HG03039 (cell line): Measurements from ENCODE around the gene TMEM255A.

Experiments
- ATAC-seq: cut with Tn5 transposase; IDR thresholded peaks from one replicate; pipeline ENCODE4 v1.9.1; 2021; ENCODE audit warnings: mild to moderate bottlenecking, moderate library complexity; ENCODE audit not compliant: unreplicated experiment

TMEM255A gene

DNA sequence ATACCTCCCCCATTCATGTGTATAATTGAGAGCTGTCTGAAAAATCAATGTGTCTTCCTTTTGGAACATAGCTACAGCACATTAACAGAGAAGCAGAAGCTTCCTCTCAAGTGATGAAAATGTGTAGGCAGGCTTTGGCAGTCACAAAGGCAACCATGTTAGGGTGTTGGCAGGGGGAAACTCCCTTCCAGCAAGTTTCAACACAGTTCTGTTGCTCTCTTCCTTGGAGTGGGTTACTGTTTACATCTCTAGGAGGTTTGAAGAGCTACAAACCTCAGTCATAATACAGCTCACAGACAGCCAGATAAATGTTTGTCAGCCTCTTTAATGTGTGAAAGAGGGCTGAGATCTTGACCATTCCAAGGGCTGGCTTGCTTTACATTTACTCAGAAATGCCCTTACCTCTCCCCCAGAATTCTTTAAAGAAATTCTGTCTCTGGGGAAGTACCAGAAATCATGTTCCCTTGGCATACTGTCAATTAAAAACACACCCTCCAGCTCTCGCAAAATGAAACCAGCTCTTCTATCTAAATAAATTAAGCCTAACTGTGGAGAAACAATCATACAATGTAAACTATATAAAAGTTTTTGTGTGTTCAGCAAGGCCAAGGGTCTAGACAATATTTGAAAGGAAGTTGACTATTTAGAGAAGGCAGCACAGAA lies 41.8 kb downstream of the TMEM255A start:
- ATAC-seq, result no peak

DNA sequence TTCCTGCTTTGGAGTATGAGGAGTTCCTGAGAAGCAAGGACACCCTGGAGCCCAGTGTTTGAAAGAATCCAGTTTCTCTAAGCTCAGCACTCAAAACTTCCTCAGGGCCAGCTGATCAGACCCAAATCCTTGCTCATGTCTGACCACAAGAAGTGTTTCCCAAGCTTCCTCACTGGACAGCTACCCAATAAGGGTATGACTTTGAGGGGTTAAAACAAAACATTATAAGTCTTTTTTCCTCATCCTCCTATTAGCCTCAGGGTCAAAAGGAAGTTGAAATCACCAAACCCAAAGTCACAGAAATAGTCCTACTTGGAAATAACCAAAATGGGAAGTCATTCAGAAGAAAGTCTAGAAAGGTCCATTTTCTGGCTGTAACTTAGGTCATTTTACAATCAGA lies 46.9 kb downstream of the TMEM255A start:
- no peak for ATAC-seq

DNA sequence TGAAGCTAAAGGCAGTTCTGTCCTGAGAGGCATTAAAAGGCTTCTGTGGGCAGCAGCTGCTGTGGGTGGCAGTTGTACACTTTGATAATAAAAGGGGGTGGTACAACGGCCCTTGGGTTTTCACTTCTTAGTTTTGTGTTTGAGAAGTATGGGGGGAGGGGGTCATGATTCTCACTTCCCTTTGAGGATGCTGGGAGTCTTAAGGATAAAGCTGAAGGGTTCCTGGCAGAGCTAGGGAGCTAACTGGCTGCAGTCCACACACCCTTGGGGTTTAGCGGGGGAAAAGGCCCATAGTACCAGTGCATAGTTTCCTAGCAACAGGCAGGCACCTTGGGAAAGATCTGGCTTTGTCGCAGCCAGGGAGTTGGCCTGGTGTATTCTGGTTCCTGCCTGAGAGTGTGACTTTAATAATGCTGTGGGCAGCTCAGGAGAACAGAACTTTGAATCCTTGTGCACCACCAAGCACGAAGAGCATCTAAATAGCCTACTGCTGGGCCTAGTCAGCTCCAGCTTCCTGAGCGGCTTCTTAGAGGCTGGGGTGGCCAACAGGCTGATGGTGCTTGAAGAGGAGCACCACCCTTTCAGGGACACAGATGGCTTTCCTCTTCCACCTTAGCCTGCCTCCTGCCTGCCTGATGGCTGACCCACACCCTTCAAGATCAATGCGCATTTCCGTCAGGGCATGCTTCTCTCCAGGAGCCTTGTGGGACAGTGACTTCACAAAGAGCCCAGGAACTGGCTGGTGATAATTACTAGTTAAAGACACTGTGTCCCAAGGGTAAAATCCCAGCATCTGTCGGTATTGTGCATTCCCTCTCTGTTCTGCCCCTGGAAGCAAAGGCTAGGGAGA lies 48.2 kb downstream of the TMEM255A start:
- no peak for ATAC-seq

DNA sequence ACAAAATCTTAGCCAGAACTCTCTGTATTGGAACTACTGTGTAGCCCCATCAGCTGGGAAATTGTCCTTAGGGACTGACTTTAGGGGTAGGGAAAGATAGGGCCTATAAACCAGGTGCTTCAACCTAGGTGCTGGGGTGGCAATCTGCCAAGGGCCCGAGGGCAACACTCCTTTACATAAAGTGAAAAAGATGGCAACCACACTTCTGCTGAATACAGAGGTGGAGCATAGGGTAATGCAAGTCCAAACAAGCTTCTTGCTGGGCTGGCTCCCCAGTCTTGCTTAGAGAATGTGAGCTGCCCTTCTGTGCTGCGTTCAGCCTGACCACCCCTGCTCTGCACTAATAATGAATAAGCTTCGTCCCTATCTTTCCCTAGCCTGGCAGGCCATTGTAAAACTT lies 50.9 kb downstream of the TMEM255A start:
- no peak for ATAC-seq

DNA sequence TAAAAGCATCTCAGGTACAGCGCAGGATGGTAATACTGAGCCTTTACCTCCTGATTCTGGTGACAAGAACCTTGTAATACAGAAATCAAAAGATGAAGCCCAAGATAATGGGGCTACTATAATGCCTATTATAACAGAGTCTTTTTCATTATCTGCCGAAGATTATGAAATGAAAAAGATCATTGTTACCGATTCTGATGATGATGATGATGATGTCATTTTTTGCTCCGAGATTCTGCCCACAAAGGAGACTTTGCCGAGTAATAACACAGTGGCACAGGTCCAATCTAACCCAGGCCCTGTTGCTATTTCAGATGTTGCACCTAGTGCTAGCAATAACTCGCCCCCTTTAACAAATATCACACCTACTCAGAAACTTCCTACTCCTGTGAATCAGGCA lies 57.5 kb downstream of the TMEM255A start:
- no peak for ATAC-seq

DNA sequence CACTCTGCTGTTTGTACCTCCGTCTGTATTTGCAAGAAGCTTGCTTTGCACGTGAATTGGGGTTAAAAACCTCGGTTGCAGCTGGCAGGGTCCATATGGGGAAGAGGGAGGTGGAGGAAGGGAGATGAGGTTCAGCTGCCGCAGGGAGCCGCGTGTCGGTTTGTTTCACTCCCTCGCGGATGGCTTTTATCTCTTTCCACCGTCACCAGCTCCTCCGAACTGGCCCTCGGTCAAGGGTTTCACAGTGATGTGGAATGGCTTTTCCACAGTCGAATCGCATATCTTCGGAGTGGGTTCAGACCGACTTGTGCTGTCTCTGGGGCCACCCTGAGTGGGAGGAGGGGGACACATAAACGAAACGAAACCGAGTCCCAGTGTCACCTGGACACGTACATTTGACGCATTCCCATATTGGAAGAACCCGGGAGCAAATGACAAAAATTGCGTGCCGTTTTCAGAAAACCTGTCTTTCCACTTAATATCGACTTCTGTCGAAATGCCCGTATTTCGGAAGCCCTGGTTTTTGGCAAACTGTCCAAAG lies 59.7 kb downstream of the TMEM255A start:
- no peak for ATAC-seq

DNA sequence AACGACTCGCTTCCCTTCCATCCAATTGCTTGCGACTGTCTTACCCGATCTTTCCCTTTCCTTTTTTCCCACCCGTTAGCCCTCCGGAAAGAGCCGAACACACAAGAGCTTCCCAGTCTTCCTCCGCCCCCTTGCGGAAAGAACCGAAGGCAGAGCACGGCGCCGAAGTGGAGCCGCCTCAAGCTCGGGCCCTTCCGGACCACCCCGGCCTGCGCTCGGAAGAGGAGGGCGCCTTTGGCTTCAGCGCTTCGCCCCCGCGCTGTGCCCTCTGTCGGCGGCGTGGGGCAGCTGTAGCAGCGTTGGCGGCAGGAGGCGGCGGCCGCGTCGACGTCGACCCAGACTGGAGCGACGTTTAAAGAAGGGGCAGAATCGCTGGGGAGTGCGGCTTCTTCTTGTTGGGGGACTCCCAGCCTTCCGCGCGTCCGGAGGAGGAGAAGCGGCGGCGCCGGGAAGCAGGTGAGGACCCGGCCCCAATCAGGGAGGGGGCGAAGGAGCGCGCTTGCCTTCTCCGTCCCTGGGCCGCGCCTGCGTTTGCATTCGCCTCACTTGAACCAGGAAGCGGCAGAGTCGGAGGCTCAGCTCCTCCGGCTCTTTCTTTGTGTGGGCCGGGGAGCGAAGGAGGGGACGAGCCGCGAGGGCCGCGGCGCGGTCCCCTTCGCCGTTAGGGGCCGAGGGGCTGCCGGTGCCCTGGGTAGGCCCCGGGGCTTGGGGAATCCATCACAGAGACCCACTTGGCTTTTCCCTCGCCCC lies 60.6 kb downstream of the TMEM255A start, which contains the start of gene ZBTB33:
Gene ZBTB33, plus strand, starts transcription at position 291 of the 750 bp plus-strand sequence. CDS start 2,604 bp downstream, outside the sequence.
- ATAC-seq, result peak; percentile 97

DNA sequence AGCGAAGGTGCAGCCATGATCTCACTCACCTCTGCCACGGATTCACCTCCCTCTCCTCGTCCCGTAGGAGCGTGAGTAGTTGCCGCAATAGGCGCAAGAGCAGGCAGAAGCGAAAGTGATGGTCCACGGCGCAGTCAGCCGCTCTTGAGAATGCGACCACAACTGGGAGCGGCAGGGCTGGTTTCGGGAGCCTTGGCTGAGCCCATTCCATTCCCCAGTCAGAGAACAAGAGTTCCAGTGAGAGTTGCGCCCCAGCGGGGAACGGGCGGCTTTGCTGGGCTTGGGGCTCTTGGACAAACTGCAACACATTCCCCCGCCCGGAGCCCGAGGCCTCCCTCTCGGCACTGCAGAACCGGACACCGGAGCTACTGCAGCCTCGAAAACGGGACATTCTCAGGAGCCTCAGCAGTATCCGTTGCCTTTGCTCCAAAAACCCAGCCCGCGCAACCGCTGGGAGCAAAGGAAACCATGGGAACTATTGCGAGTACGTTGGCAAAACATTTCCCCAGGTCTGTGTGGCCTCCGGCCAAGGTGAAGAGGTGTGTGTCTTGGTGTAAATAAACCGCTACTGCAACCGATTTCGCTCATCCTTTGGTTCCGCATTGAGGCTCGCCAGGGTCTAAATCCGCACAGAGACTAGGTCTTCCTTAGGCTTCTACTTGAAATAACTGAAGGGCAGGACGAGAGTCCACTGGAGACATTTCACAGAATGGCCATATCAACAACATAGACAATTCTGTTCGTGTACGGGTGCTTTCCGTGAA lies 66.3 kb downstream of the TMEM255A start:
- ATAC-seq, result no peak

DNA sequence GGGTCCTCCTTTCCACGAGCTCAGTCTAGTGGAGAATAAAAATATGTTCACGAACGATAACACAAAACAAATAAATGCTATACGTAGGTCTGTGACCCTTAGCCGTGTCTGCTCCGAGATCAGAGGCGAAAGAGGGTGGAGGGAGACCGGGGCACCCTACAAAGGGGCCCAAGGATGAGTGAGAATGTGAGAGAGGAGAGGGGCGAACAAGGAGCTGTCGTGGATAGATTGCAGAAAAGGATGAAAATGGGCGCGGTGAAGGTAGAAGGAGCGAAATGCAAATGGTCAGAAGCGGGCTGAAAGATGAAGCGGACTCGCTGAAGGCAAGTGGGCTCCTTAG lies 66.9 kb downstream of the TMEM255A start:
- ATAC-seq, result no peak

DNA sequence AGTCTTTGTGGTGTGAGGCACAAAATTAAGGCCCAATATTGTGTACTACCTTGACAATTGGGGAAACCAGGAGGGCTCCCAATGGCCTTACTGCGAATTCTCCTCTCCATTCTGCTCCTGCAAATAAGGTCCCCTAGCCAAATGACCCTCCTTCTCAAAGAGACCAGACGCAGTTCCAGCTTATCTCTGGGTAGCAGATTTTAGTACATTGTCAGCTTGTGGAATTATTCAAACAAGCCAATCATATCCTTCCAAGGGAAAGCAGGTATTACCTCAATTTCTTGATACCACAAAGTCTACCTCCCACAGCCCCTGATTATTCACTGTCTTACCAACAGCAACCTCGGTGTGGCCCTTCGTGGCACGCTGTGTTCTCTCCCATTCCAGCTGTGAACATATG lies 68.4 kb downstream of the TMEM255A start:
- ATAC-seq, result no peak

DNA sequence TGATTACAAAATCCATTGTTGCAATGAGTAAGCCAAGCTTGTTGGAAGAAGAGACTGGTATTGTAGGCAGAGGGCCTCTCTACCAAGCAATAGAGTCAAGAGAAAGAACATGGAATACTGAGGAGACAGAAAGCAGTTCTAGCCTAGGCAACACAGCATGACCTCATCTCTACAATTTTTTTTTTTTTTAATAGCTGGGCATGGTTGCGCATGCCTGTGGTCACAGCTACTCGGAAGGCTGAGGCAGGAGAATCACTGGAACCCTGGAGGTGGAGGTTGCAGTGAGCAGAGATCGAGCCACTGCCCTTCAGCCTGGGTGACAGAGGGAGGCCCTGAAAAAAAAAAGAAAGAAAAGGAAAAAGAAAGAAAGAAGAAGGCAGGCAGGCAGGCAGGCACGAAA lies 72.3 kb downstream of the TMEM255A start:
- ATAC-seq, result no peak

DNA sequence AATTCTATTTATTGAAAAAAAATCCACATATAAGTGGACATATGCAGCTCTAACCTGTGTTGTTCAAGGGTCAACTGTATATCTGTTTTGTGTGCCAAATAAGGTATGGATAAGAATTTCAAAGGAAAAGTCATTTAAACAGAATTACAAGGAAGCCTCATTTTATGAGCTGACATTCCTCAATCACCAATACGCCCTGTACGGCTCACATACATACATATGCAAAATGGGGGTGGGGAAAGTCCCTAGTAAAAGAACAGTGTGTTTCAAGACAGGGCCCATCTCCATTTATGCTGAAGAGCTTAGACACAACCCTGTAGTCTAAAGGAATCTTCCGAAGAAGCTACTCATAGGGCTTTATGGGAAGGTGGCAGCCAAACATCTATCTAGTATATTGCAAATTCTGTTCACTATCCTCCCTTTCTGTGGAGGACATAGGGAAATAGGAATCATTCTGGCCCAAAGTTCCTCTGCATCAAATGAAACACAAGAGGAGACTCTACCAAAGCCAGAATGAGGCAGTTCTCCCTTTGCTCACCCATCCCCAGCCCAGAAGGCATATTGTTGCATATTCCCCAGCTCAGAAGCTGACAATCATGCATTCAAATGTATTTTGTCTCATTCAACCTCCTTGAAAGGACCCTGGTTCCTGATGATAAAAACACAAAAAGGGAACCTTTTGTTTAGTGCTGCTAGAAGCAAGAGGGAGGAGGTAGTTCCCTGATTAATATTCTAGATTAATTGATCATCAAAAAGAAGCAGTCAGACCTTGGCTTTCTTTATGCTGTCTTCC lies 74.4 kb downstream of the TMEM255A start:
- ATAC-seq, result no peak

DNA sequence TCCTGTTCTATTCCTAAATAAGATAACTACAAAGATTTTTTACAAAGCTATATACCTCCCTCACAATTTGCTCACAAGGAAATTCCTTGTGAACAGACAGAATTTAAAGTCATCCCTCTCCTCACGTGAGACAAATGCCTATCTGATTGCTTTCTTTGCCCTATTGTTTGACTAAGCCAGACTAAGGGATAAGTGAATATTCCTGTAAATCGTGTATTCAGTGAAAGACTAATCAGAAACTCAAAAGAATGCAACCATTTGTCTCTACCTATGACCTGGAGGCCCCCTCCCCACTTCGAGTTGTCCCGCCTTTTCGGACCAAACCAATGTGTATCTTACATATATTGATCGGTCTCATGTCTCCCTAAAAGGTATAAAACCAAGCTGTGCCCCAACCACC lies 76.0 kb downstream of the TMEM255A start:
- no peak for ATAC-seq

DNA sequence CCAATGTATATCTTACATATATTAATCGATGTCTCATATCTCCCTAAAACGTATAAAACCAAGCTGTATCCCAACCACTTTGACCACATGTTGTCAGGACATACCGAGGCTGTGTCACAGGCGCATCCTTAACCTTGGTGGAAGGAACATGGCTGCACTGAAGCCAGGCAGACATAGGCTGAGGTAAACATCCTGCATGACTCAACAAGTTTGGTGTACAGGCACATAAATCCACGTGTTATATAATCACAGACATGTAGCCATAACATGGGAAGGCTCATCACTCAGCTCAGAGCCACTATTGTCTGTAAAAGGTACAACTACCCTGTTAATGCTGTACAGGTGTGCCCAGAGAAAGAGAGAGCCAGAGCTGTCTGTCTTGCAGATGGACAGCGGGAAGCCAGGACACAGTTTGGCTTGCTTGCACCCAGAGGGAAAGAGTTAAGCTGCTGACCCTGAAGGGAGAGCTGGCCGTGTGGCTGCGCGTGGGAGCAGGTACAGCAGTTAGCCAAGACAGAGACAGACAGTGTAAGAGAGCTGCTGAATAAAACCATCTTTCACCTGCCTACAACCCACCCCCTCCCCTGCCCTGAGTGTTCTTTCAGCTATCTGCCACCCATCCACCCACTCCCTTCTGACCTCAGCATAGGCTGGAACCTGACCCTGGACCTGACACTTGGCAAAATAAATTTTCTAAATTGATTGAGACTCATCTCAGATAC lies 82.9 kb downstream of the TMEM255A start:
- no peak for ATAC-seq

DNA sequence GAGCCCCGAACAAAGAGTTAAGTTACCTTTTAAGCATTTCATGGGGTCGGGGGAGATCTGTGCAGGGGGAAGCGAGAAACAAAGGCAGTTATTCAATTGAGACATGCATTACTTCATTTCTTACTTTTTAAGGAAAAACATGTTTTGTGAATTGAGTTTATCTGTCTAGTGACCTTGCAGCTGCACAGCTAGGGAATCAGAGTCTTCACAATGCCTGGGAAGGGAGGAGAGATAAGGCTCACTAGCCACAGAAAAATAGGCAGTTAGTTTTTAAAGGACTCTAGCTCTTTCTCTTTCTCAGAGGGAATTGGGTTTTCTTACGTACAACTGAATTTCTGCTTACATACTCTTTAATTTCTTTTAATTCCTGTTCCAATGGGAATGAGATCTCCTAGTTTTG lies 86.9 kb downstream of the TMEM255A start:
- no peak for ATAC-seq

DNA sequence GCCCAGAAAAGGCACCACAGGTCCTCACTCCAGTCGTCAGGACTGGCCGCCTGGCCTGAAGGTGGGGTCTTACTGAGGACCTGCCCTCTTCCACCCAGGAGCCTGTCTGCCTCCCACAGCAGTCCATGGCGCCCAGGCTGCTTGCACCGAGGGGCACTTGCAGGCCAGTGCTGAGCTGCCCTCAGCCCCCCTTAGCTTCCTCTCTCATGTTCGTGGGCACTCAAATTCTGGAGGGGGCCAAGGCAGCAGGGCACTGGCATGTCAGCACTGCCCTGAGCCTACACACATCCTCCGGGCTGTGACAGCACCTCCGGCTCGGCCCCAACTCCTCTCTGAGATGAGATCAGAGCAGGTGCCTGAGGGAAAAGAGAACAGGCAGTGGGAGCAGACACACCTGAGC lies 87.9 kb downstream of the TMEM255A start:
- ATAC-seq, result no peak

DNA sequence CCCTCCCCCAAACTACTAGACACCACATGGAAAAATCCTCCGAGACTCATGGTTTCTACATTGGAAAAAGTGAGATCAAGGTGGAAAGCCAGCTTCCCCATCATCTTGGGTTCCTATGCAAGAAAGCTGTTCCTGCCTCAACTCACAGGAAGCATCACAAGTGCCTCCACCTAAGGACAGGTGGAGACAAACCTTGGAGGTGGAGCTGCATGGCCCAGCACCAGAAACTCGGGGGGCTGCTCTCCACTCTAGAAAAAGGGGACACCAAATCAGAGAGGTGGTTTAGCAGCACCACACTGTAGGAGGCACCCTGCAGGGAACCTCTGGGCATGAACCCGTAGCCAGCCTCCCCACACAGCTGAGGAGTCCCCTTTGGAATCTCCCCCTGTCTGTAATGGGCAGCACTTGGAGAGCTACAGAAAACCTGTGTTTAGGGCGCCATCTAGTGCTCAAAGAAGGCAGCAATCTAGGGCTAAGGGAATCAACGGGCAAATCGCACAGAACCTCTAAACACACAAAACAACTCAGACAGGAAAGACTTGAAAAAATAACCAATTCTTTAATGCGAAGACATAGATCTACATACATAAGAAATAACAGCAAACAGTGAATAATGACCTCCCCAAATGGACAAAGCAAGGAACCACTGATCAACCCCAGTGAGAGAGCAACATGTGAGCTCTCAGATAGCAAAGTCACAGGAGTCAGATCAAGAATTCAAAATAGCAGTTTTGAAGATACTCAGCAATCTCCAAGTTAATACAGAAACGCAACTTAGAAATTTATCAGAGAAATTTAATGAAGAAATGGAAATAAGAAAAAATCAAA lies 97.6 kb downstream of the TMEM255A start:
- ATAC-seq, result no peak
